Skeletal muscle cell (primary cell): ENCODE measurements around the gene SPRR5.
A peak's percentile ranks its signal among the peaks of the same experiment; 100 is the strongest.

Source experiments
- DNase-seq: peaks from one replicate; pipeline ENCODE4 v3.0.0-alpha.2; 2010; ENCODE audit warnings: low read depth
- H3K4me3 ChIP-seq: 2 replicates; pipeline ENCODE4 v1.5.1; 2011; ENCODE audit warnings: low read depth, mild to moderate bottlenecking, control low read depth, low read length, moderate library complexity

Gene SPRR5, protein sequence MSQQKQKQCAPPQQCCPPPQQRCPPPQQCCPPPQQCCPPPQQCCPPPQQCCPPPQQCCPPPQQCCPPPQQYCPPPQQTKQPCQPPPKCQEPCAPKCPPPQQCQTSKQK

DNA sequence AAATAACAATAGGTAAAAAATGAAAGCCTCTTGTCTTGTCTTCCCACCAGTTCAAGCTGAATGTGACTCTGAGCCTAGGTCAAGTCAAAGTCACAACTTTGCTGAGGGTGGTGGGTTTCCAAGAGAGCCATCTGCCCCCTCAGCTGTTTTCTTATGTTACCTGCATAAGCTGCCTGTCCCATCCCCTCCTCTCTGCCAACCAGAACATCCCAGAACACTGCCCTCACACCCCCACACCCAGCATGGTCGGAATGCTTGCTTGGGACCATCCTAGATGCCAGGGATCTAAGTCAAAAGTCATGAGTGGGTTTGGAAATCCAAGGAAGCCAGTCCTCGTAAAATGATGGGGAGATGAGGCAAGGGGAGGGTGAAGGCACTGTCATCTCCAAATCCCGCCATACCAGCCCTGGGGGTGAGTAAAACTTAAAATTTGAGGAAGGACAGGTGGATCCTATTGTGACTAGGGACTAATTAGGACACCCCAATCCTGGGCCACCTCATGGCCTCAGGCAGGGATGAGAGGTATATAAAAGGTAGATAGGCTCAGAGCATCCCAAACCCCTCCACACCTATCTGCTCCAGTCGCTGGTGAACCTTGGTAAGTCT, at the start of gene SPRR5:
Gene SPRR5 (plus strand): TSS at position 556 of the 606 bp plus-strand sequence. CDS start 1,349 bp downstream, outside the sequence.
- H3K4me3 ChIP-seq = no peak within 1 kb of the TSS
- DNase-seq = no peak

DNA sequence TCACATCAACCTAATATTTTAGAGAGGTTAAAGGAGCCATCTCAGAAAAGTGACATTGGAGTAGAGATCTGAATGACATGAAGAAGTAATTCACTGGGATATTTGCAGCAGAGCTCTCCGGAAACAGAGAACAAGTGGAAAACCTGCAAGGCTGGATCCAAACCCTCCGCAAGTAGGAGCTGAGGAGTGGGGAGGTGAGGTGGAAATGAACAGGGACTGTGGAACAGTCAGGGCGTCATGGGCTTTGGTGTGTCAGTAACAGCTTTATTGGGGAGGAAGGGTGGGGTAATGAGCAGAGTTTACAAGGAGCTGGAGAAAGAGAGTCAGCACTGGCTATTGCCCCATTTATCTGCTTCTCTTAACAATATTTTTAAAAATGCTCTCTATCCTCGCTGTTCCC, 48.0 kb upstream of the SPRR5 start:
- no peak for DNase-seq

DNA sequence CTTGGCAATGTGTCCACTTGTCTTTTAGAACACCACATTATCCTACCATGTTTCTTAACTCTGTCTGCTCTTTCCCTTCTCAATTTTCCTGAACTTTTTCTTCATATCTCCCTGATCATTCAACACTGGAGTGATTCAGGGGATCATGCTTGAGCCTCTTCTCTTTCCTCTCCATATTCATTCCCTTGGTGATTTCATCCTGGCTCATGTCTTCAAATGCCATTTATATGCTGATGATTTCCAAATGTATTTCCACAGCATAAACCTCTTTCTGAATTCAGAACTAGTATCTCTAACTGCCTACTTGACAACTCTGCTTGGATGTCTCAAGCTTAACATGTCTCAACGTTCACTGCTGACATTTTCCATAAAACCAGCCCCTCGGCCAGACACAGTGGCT, 47.1 kb upstream of the SPRR5 start:
- H3K4me3 ChIP-seq = no peak overlapping the region
- DNase-seq = no peak

More for the DNA sequence above, 48.0 kb upstream of the SPRR5 start:
- no peak overlapping the region for H3K4me3 ChIP-seq

DNA sequence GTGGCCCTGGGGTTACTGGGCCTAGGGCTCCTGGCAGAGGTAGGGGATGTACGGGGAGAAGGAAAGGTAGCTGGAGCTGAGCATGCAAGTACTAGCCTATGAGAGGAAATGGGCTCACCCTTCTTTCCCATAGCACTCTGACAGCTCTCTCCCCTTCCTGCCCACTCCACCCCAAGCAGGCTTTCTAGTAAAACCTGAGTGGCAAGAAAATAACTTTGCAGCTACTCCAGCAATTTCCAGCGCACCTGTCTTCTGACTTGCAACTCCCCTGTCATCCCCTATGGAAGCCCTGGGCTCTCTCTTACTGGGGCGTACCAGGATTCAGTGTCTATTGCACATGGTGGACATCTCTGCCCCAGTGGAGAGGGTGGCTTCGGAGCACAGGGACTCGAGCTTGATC, 45.4 kb upstream of the SPRR5 start:
- no peak for DNase-seq
- no peak overlapping the region for H3K4me3 ChIP-seq

DNA sequence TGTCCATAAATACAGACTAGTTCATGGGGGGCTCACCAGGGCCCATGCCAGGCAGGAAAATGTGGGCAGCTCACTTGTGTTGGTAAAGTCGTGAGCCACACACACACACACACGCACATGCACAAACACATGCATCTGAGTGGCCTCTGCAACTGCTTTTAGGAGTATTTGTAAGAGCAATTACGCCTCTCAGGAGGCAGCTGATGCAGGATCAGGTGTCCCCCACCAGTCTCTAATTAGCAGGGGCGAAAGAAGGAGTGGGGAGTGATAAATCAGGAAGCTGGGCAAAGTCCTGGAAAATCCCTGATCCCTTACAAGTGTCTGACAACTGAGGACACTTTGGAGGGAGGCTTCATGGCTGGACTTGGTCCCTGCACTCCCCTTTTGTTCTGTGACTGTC, 44.4 kb upstream of the SPRR5 start:
- no peak for DNase-seq
- no peak overlapping the region for H3K4me3 ChIP-seq

DNA sequence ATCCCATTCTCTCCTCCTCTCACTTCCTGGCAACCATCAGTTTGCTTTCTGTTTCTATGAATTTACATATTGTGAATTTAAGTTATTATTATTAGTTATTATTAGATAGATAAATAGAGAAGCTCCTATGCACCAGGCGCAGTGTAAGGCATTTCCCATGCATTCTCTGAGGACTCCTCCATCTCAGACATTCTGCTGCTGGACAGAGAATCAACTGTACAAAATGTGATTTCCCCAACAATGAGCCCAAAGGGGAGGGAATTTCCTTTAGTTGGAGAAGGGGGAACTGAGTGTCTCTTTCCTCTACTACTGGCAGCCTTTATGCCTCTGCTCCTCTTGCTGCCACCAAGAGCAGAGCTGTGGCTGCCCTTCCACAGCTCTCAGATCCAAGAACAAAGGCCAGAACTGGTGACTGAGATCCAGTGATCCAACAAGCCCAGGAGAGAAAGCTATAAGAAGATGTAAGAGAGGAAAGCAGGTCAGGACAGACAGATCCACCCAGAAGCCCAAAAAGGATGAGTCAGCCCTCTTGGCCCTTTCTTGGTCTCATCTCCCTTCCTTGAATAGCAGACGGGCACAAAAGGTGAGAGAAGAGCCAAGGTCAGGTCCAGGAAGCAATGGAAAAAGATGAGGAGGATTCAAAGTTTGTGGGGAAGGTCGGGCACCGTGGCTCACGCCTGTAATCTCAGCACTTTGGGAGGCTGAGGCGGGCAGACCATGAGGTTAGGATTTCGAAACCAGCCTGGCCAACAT, 42.1 kb upstream of the SPRR5 start:
- no peak for DNase-seq
- H3K4me3 ChIP-seq = no peak overlapping the region

DNA sequence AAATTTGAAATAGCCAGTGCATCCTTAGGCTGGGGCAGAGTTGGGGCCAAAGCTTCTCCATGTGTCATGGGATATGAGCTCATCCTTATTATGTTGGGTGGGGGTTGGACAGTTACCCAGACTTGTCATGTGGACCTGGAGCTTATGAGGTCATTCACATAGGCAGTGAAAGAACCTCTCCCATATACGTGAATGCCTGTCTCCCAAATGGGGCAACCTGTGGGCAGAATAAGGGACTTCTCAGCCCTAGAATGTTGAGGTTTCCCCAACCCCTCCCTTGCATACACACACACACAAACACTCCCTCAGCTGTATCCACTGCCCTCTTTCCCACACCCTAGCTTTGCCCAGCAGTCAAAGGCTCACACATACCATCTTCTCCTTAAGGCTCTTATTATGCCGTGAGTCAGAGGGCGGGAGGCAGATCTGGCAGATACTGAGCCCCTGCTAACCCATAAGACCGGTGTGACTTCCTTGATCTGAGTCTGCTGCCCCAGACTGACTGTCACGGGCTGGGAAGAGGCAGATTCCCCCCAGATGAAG, 40.9 kb upstream of the SPRR5 start:
- peak; percentile 26 for DNase-seq
- H3K4me3 ChIP-seq = no peak overlapping the region

DNA sequence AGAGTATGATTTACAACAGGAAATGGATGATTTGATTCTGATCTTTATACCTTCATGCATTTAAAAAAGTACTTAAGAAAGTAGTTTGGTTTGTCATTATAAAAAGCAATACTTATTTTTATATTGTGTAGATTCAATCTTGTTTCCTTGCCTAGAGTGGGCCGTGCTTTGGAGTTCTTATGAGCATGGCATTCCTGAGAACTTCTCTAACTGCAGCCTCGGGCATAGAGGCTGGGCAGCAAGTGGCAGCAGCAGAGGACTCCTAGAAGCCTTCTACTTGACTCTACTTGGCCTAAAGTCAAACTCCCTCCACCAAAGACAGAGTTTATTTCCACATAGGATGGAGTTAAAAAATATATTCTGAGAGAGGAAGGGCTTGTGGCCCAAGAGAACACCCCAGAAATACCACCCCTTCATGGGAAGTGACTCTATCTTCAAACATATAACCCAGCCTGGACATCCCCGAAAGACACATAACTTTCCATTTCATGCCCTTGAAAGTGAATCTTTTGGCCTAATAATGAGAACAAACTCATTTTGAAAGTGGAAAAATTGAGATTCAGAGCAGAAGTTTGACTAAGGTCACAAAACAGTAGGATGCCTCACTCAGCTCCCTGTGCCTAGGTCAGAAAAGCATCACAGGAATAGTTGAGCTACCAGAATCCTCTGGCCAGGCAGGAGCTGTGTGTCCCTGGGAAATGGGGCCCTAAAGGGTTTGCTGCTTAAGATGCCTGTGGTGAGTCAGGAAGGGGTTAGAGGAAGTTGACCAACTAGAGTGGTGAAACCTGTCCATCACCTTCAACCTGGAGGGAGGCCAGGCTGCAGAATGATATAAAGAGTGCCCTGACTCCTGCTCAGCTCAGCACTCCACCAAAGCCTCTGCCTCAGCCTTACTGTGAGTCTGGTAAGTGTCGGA, 39.1 kb upstream of the SPRR5 start, which contains the start of gene IVL:
Gene IVL (plus strand): TSS at position 861 of the 916 bp plus-strand sequence. CDS start 1,252 bp downstream, outside the sequence.
- peak; percentile 7 for DNase-seq
- H3K4me3 ChIP-seq = no peak within 1 kb of the TSS

DNA sequence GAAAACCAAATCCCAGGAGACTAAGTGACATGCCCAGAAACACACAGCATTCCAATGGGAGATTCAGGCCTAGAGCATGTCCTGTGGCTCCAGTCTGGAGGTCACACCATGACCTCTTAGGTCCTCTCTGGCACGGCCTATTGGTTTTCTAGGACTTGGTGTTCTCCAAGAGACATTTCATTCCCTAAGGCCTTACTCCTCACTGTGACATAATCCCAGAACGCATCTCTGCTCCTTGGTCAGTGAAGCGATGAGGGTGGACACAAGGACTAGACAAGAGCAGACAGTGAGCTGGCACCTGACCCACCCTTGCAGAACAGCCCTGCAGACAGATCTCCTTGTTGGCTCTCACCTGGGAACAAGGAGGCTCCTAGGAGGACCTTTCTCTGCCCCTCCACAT, 37.8 kb upstream of the SPRR5 start:
- no peak for DNase-seq
- no peak overlapping the region for H3K4me3 ChIP-seq

DNA sequence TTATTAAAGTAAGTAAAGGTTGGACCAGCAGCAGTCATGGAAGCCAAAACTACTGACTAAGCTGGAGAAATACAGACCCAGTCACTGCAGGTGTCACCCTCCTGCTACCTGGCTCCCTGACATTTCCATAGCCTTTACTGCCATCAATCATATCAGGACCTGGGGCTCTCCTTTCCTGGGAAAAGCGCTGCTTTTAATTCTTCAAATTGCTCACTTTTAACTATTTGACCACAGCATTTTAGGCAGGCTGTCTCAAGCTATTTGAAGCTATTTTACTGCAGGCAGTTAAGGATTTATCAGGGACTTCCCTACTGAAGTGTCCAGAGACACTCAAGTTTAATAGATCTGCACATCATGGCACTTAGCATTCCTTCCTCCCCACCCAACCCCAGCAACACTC, 34.5 kb upstream of the SPRR5 start:
- H3K4me3 ChIP-seq = no peak overlapping the region
- no peak for DNase-seq

DNA sequence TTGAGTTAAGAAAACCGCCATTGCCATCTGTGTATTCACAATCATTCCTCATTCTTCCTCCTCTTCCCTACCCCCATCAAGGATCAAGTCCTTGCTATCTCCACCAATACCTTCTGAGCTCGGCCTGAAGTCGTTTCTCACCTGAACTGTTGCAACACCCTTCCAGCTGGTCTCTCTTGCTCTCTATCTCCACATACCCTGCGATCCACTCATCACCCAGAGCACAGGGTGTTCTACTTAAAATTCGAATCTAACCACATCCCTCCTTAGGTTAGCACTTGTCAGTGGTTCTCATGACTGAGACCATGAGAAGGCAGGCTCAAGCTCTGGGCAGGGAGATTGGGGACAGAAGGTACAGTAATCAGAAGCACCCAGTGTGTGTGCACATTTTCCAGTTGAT, 34.1 kb upstream of the SPRR5 start:
- no peak overlapping the region for H3K4me3 ChIP-seq
- no peak for DNase-seq

DNA sequence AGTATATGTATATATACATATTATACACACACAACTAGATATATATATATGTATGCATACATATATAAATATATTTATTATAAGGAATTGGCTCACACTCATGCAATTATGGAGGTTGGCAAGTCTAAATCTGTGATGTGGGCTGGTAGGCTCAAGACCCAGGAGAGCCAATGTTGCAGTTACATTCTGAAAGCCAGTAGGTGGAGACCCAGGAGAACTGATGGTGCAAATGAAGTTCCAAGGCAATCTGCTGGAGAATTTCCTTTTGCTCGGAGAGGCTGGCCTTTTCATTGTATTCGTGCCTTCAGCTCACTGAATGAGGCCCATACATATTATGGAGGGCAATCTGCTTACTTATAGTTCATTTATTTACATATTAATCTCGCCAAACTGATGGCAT, 29.2 kb upstream of the SPRR5 start:
- DNase-seq = no peak
- H3K4me3 ChIP-seq = no peak overlapping the region

DNA sequence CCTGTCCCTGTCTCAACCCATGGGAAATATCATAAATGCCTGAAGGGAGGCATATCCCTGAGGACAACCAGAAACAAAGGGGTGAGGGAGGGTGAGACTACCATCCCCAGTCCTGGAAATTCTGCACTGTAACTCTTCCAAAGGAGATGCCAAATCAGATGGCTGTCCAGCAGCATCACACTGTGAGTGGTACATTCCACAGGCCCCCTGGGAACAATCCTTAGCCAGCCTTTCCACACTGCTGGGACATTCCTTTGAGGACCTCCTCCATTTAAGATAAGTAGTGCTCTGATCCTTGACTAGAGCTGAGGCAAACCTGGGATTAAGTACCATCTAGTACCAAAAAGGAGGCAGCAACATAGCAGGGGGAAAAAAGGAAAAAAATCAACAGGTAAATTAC, 27.9 kb upstream of the SPRR5 start:
- no peak overlapping the region for H3K4me3 ChIP-seq
- DNase-seq = no peak

DNA sequence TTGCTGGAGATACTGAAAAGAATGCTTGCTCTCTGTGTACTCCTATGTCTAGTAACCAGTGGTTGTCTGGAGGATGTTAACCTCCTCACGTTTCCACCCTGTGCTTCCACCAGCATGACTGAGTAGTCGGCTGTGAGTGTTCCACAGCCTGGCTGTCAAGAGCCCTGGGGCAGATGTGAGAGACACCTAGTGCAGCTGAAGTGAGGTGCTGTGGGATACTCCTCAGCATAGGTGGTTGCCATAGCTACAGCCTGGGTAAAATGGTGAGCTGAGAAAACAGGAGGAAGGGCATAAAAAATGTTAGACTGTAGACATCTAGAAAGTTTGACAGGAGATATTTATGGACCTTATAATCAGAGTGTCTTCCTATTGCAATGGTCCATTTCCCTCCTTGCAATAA, 22.8 kb upstream of the SPRR5 start:
- DNase-seq = no peak
- H3K4me3 ChIP-seq = no peak overlapping the region

DNA sequence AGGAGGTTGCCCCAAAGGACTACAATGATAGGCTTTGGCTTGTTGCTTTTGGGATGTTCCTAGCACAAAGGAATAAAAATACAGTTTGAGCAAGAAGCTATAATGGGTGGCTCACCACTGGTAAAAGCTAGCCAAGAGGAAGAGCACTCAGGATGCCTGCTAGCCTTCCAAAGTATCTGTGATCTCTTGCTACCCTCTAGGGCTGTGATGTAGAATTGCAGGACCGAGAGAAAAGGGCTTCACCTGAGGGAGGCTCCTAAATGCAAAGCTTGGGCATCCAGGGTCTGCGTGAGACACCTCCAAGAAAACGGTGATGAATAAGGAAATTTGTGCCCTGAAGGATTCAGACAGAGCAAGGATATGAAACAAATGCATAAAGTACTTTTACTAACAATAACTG, 20.9 kb upstream of the SPRR5 start:
- H3K4me3 ChIP-seq = no peak overlapping the region
- DNase-seq = peak; percentile 4

DNA sequence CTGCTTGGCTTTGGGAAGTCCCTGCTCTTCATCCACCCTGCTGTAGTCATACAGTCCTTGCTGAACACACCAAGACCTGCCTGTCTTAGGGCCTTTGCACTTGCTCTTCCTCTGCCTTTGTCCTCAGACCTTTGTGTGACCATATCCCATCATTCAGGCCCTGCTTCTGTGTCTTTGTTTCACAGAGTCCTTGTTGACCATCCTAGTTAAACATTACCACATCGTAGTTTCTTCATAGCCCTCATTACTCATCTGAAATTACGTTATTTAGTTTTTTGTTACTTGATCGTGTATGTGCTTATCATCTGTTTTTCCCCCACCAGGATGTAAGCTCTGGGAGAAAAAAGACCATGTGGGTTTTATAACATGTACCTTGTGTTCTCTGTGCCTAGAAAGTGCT, 18.3 kb upstream of the SPRR5 start:
- H3K4me3 ChIP-seq = no peak overlapping the region
- no peak for DNase-seq

DNA sequence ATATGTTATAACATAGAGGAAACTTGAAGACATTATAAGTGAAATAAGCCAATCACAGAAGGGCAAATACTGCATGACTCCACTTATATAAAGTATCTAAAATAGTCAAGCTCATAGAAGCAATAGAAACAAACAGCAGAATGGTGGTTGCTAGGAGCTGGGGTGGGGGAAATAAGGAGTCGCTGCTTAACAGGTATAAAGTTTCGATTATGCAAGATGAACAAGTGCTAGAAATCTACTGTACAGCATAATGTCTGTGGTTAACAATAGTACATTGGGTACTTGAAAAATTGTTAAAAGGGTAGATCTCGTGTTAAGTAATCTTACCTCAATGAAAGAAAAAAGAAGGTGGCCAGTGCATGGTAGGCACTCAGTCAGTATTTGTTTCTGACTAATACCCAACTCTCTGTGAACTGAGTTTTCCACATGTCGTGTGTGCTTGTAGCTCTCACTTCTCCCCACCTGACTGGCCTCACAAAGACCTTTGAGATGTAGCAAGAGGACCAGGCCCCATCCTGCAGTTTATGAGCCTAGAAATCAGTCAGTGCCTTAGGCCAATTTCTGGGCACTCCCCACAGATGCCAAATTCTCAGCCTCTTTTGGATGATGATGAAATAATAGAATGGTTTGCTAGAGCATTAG, 14.7 kb upstream of the SPRR5 start:
- DNase-seq = no peak
- H3K4me3 ChIP-seq = no peak overlapping the region

DNA sequence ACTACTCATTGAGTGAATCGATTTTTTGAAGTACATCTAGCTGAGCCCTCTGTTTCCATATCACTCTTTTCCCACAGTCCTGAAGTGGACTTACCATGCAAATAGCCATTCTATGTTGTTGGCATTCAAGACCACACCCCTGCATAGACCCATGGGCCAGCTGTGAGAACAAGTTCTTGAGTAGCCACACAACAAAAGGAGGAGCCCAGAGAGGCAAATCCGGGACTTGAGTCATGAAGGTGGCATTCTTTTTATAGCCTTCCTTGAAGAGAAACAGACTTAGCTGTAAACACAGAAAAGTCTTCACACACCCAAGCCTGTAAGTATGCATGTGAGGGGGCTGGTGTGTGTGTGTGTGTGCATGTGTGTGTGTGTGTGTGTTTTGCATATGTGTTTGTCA, 13.8 kb upstream of the SPRR5 start:
- DNase-seq = no peak
- H3K4me3 ChIP-seq = no peak overlapping the region

DNA sequence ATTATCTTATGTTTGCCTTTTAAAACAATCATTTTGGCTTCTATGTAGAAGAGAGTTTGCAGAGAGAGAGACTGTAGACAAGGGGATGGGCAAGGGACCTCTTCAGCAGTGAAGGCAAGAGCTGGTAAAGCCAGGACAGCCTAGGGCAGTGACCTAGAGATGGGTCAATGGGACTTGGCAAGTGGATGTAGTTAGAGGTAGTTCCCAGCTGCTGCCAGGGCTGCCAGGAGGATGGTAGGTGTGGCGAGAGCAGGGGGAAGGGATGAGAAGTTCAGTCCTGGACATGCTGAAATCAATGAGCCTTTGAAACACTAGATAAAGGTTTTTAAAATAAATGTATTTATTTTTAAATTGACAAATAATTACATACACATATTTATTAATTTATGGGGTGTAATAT, 6.4 kb upstream of the SPRR5 start:
- no peak overlapping the region for H3K4me3 ChIP-seq
- no peak for DNase-seq
